Measurements from ENCODE around the gene GMPPB. TPM values are rescaled to one million over a fixed set of nuclear protein-coding genes. Genes with fewer than 3 reads are reported as not detected.
A peak's percentile ranks its signal among the peaks of the same experiment; 100 is the strongest.

GMPPB gene

GRCh38 chr3:49673715-49674496 lies 49.8 kb downstream of the GMPPB start, which contains the start of gene APEH:
TSS of gene APEH (plus strand) at chr3:49674351. CDS start at chr3:49674402, 51 bp downstream.
- Histone ChIP-seq H3K4me1 (ENCODE audit: control insufficient read depth, insufficient read depth, low read length) (peaks cover 23% of the 10 kb centered on the region), H3K9me3 (replicated peaks; ENCODE audit: low read length) (no peaks in the 10 kb centered on the region), H3K4me2 (ENCODE audit: low read length) (peak within 1 kb of the TSS; percentile 96), H3K9ac (ENCODE audit: low read depth, low read length) (peak within 1 kb of the TSS; percentile 94), H3K27me3 (ENCODE audit: control insufficient read depth, insufficient read depth, low read length) (no peaks in the 10 kb centered on the region), H3K36me3 (ENCODE audit: insufficient read depth, low read length) (peaks cover 33% of the 10 kb centered on the region), H3K4me3 (ENCODE audit: low read length) (peak within 1 kb of the TSS; percentile 100)

GRCh38 chr3:49673121-49673714 lies 50.5 kb downstream of the GMPPB start:
- H3K4me2 ChIP-seq (ENCODE audit: low read length): peak overlapping the region; percentile 96
- peaks cover under 1% of the 10 kb centered on the region for H3K27me3 ChIP-seq (ENCODE audit: control insufficient read depth, insufficient read depth, low read length)
- peaks cover 30% of the 10 kb centered on the region for H3K4me1 ChIP-seq (ENCODE audit: control insufficient read depth, insufficient read depth, low read length)
- H3K9ac ChIP-seq (ENCODE audit: low read depth, low read length): peak overlapping the region; percentile 94
- H3K36me3 ChIP-seq (ENCODE audit: insufficient read depth, low read length): peaks cover 27% of the 10 kb centered on the region
- H3K4me3 ChIP-seq (ENCODE audit: low read length): peak overlapping the region; percentile 100
- H3K9me3 ChIP-seq (replicated peaks; ENCODE audit: low read length): no peaks in the 10 kb centered on the region

GRCh38 chr3:49671291-49672288 lies 52.2 kb downstream of the GMPPB start:
- peaks cover 38% of the 10 kb centered on the region for H3K4me1 ChIP-seq (ENCODE audit: control insufficient read depth, insufficient read depth, low read length)
- no peaks in the 10 kb centered on the region for H3K9me3 ChIP-seq (replicated peaks; ENCODE audit: low read length)
- H3K36me3 ChIP-seq (ENCODE audit: insufficient read depth, low read length): peaks cover 10% of the 10 kb centered on the region
- H3K4me2 ChIP-seq (ENCODE audit: low read length): no peak overlapping the region
- peaks cover 15% of the 10 kb centered on the region for H3K27me3 ChIP-seq (ENCODE audit: control insufficient read depth, insufficient read depth, low read length)
- no peak overlapping the region for H3K9ac ChIP-seq (ENCODE audit: low read depth, low read length)
- no peak overlapping the region for H3K4me3 ChIP-seq (ENCODE audit: low read length)

- H3K9ac ChIP-seq (ENCODE audit: low read depth, low read length): no peak overlapping the region
- no peak overlapping the region for H3K4me2 ChIP-seq (ENCODE audit: low read length)
- no peak overlapping the region for H3K4me3 ChIP-seq (ENCODE audit: low read length)
- no peaks in the 10 kb centered on the region for H3K9me3 ChIP-seq (replicated peaks; ENCODE audit: low read length)
- peaks cover 15% of the 10 kb centered on the region for H3K27me3 ChIP-seq (ENCODE audit: control insufficient read depth, insufficient read depth, low read length)
- peaks cover 38% of the 10 kb centered on the region for H3K4me1 ChIP-seq (ENCODE audit: control insufficient read depth, insufficient read depth, low read length)
- peaks cover 4% of the 10 kb centered on the region for H3K36me3 ChIP-seq (ENCODE audit: insufficient read depth, low read length)
Measured at GRCh38 chr3:49670940-49671290, 52.8 kb downstream of the GMPPB start.

Small RNAs within 50 kb of the gene (small RNA-seq; reads per million reads assigned to genes)
- gene AMIGO3 (not detected), gene COX6CP14 (not detected)
